GM12892 (cell line): ENCODE measurements around the gene DCPS.
"Not testable (repeated sequence)": the region's sequence is repeated elsewhere in the genome, so short reads cannot be mapped to it uniquely, and the experiment has no call there.

Experiments used
- POLR2A ChIP-seq: IDR thresholded peaks from 2 replicates; pipeline ENCODE4 v1.6.1; 2011; ENCODE audit warnings: low read depth, low read length, control low read depth
- POLR2AphosphoS5 ChIP-seq: IDR thresholded peaks from 2 replicates; pipeline ENCODE4 v1.6.1; 2011; ENCODE audit warnings: low read depth, low read length, control low read depth

DNA sequence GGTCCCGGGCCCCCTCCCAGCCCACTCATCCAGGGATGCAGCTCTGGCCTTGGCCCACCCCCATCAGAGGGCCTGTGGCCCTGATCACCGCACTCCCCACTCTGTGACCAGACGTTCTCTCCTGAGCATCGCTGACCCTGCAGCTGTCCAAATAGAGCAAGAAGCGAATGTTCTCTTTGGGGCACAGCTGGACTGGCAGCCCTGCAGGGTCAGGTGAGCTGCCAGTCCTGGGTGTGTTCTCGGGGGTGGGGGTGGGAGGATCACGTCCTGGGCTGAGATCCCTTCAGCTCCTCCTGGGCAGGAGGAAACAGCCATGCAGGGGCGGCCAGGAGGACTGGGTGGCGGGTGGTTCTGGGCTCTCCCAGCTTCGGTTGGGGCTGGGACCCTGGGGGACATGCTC is 78.1 kb downstream of the DCPS start:
- TF ChIP-seq POLR2A, POLR2AphosphoS5: not testable (repeated sequence)
